Dendritic cell treated with granulocyte-macrophage colony-stimulating factor and Interleukin-4, amounts not matched to agents 40 ng/mL and 50 ng/mL, for 4 days (primary cell): ENCODE data around the gene PTCD1.

Source experiments
- H3K27ac Mint-ChIP-seq: one replicate; pipeline ENCODE4 v1.8.0; 2022; ENCODE audit warnings: mild to moderate bottlenecking, mixed read lengths
- H3K27me3 Mint-ChIP-seq: one replicate; pipeline ENCODE4 v1.8.0; 2022; ENCODE audit warnings: mild to moderate bottlenecking, mixed read lengths
- H3K36me3 Mint-ChIP-seq: one replicate; pipeline ENCODE4 v1.8.0; 2022; ENCODE audit warnings: low read depth, mixed read lengths
- H3K4me1 Mint-ChIP-seq: one replicate; pipeline ENCODE4 v1.8.0; 2022; ENCODE audit warnings: low read depth, mixed read lengths
- H3K4me3 Mint-ChIP-seq: one replicate; pipeline ENCODE4 v1.8.0; 2022; ENCODE audit warnings: mild to moderate bottlenecking, moderate library complexity, mixed read lengths
- H3K9me3 Mint-ChIP-seq: one replicate; pipeline ENCODE4 v1.8.0; 2022; ENCODE audit warnings: mixed read lengths
- intact Hi-C: fragments of 100-400 bp; cut with micrococcal nuclease; formaldehyde crosslinking; loops from one replicate; pipeline ENCODE4 v1.15.0; 2022

Gene PTCD1

DNA sequence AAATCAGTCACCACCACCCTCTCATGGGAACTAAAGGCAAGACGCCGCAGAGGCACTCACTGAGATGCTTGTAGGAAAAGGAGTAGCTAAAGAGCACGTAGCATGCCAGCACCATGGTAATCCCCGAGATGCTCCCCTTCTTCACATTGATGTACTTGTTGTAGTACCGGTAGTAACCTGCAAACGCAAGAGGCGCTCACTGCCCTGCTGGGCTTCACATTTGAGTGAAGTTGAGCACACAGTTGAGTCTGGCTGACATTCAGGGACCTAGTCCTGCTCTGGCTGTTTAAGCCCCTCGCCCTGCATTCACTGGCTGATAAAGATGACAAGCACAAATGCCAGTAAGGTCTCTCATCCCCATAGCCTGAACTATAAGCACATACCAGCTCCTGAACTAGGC is 20.5 kb upstream of the PTCD1 start:
- H3K27me3 Mint-ChIP-seq = no peaks in the 10 kb centered on the region
- H3K27ac Mint-ChIP-seq = no peak overlapping the region
- intact Hi-C loops = no loop called here
- H3K4me1 Mint-ChIP-seq = peaks cover 28% of the 10 kb centered on the region
- H3K9me3 Mint-ChIP-seq = no peaks in the 10 kb centered on the region
- no peak overlapping the region for H3K4me3 Mint-ChIP-seq
- peaks cover 88% of the 10 kb centered on the region for H3K36me3 Mint-ChIP-seq

DNA sequence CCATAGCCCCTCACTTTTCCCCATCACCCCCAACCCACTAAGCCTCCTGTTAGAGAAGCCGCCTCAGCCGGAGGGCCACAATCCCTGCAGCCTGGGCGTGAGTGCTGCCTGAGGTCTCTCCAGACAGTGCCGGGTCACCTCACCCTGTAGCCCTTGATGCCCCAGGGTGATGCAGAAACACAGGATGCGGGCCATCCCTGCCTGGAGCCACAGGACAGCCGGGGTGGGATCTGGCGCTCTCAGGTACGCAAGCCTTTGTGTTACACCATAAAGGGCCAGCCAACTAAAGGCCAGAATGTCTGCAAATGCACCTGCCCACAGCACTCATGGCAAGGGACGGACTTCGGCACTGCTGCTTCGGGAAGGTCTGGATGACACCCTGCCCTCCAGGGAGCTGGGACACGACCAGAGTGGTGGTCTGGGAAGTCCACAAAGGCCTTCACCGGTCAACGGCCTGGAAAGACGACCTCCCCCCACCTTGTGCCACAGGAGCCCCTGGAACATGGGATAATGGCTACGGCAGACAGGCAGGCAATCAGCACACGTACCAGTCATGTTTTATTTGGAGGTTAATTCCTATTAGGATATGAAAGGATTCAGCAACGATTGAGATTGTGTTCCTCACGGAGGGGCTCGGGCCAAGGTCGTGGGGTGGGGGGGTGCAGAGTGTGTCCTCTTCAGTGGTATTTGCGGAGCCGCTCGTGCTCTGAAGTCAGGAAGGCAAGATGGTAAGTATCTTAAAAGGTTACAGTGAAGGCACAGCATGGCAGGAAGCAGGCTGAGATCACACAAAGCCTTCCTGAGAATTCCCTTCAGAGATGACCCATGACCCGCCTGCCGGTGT is 19.3 kb upstream of the PTCD1 start:
- intact Hi-C loops = no loop called here
- peaks cover 23% of the 10 kb centered on the region for H3K4me1 Mint-ChIP-seq
- H3K4me3 Mint-ChIP-seq = no peak overlapping the region
- H3K27ac Mint-ChIP-seq = no peak overlapping the region
- no peaks in the 10 kb centered on the region for H3K9me3 Mint-ChIP-seq
- no peaks in the 10 kb centered on the region for H3K27me3 Mint-ChIP-seq
- peaks cover 91% of the 10 kb centered on the region for H3K36me3 Mint-ChIP-seq

DNA sequence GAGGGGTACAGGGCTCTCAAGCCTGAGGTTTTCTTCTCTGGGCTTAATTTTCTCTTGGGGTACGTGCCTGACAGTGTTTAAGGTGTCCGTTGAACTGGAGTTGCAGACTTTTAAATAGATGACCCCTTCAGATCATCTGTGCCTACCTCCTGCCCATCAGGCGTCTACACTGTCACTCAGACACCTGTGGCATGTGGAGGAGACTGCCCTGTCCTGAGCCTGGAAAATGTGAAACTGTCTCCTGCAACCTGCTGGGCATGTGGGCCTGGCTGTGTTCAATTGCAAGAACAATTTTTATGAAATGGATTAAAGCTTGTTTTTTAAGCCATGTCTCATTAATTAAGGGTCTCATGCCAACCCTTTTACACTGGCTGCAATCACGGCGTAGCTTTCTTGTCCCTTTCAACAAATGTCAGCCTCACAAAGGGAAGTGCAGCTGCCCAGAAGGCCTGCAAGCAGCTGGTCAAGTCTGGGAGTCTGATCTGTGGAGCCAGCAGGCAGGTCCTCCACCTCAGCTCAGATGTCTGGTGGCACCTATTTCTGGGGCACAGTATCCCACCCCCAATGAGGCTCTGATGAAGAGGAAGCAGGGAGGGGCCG is 18.6 kb upstream of the PTCD1 start:
- H3K27me3 Mint-ChIP-seq = no peaks in the 10 kb centered on the region
- no peak overlapping the region for H3K27ac Mint-ChIP-seq
- intact Hi-C loops = no loop called here
- no peak overlapping the region for H3K4me3 Mint-ChIP-seq
- H3K9me3 Mint-ChIP-seq = no peaks in the 10 kb centered on the region
- peaks cover 91% of the 10 kb centered on the region for H3K36me3 Mint-ChIP-seq
- H3K4me1 Mint-ChIP-seq = peaks cover 21% of the 10 kb centered on the region

DNA sequence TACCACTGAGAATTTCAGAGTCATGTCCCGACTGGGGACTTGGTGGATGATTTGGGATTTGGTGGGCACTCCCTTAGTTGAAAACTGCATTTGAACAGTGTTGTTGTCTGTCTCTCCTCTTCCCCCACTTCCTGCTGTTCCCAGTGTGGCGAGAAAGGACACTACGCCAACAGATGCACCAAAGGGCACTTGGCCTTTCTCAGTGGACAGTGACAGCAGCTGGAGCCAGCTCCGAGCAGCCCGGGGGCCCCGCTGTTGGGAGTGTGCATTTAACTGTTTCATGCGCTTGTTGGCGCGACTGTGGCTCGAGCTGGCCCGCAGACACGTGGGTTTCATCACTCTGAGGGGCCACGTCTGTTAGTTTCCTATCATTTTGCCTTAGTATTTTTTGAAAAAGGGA is 17.7 kb upstream of the PTCD1 start:
- Mint-ChIP-seq H3K9me3 (no peaks in the 10 kb centered on the region), H3K36me3 (peaks cover 98% of the 10 kb centered on the region)

DNA sequence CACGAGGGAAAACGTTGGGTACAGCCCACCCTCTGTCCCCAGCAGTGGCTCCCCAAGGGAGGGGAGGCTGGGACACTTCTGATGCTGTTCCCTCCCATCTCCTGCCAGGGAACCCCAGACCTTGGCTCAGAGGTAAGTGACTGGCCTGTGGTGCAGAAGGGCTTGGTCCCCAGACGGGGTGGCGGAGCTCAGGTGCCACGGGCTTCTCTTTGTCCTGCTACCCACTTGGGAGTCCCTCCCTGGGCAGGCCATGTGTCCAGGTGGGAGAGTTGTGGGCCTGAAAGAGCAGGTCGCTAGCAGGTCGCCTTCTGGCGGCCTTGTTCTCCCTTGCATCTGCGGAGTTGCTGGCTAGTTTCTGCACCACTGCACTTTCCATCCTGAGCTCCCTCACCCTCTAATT is 17.3 kb upstream of the PTCD1 start:
- Mint-ChIP-seq H3K27me3 (no peaks in the 10 kb centered on the region), H3K4me3 (no peak overlapping the region), H3K36me3 (peaks cover 99% of the 10 kb centered on the region), H3K27ac (no peak overlapping the region), H3K4me1 (peaks cover 12% of the 10 kb centered on the region), H3K9me3 (no peaks in the 10 kb centered on the region)
- intact Hi-C loops = no loop called here

More for the DNA sequence above, 17.7 kb upstream of the PTCD1 start:
- Mint-ChIP-seq H3K27me3 (no peaks in the 10 kb centered on the region), H3K27ac (no peak overlapping the region), H3K4me1 (peaks cover 14% of the 10 kb centered on the region), H3K4me3 (no peak overlapping the region)
- intact Hi-C loops = no loop called here

DNA sequence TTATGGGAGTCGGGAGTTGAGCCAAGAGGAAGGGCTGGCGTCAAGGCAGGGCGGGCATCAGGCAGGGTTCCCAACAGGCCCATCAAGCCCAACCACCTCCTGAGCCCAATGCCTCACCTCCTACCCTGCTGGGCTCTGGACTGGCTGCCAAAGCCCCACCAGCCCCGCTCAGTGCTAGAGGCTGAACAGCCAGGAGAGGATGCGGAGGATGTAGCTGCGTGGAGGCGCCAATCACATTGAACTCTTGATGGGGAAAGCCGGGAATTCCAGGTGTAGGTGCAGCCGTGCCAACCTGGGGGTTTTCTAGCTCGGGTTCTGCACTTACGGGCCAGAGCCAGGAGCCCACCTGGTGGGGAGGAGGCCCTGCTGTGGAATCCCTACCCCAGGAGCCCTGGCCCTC is 14.5 kb upstream of the PTCD1 start:
- Mint-ChIP-seq H3K27ac (no peak overlapping the region), H3K36me3 (peaks cover 99% of the 10 kb centered on the region), H3K9me3 (no peaks in the 10 kb centered on the region), H3K27me3 (no peaks in the 10 kb centered on the region), H3K4me1 (no peaks in the 10 kb centered on the region), H3K4me3 (no peak overlapping the region)
- intact Hi-C loops = no loop called here

DNA sequence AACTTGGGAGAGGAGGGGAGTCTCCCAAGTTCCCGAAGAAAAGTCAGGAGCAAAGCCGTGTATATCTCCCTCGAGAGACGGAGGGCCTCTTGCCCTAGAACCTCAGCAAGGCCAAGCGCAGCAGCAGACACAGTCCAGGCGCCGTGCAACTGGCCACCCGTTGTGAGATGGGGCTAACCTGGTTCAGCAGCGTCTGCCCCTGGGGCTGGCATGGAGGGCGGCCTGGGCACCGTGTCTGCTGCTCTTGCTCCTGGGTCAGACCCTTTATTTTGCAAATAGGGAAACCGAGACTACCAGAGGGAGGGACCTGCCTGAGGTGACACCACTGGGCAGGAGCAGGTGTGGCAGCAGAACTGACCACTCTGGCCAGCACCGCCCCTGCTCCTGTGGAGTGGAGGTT is 13.9 kb upstream of the PTCD1 start:
- H3K36me3 Mint-ChIP-seq = peaks cover 99% of the 10 kb centered on the region
- H3K4me1 Mint-ChIP-seq = no peaks in the 10 kb centered on the region
- H3K9me3 Mint-ChIP-seq = no peaks in the 10 kb centered on the region
- intact Hi-C loops = no loop called here
- H3K27ac Mint-ChIP-seq = no peak overlapping the region
- H3K4me3 Mint-ChIP-seq = no peak overlapping the region
- H3K27me3 Mint-ChIP-seq = no peaks in the 10 kb centered on the region

DNA sequence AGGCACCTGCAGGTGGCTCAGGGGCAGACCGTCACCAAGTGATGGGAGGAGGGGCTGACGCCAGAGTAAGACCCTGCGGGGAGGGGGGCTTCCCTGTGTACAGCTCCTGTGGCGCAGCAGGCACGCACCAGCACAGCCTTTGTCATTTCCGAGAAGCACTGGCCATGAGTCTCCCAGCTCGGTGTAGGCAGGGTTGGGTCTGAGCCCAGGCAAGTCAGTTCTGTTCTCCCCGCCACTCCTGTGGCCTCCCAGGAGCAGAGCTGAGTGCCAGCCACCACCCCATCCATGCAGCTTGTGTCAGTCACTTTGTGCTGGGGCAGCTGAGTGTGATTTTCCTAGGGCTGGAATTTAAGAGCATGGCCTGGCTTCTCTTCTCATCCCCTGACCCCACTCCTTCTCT is 13.3 kb upstream of the PTCD1 start:
- intact Hi-C loops = no loop called here
- Mint-ChIP-seq H3K4me1 (no peaks in the 10 kb centered on the region), H3K27me3 (no peaks in the 10 kb centered on the region), H3K9me3 (no peaks in the 10 kb centered on the region), H3K27ac (no peak overlapping the region), H3K4me3 (no peak overlapping the region), H3K36me3 (peaks cover 99% of the 10 kb centered on the region)

DNA sequence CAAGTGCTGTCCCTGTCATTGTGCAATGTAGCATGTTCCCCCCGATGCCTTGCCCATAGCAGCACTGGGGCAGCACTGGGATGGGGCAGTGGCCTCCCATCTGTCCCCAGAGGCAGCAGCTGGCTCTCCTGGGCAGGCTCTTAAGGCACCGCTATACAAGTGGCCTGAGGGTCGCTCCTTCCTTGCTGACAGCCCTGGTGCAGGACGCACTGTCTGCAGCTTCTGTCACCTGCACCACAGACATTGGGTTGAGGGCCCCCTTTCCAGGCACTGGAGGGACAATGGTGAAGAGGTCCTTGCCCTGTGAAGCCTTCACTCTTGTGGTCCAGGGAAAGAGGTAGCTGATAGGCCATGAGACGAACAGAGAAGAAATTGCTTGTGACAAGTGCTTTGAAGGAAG is 10.7 kb upstream of the PTCD1 start:
- Mint-ChIP-seq H3K4me3 (no peak overlapping the region), H3K27me3 (no peaks in the 10 kb centered on the region), H3K36me3 (peaks cover 97% of the 10 kb centered on the region), H3K9me3 (no peaks in the 10 kb centered on the region), H3K27ac (no peak overlapping the region), H3K4me1 (no peaks in the 10 kb centered on the region)
- intact Hi-C loops = no loop called here

DNA sequence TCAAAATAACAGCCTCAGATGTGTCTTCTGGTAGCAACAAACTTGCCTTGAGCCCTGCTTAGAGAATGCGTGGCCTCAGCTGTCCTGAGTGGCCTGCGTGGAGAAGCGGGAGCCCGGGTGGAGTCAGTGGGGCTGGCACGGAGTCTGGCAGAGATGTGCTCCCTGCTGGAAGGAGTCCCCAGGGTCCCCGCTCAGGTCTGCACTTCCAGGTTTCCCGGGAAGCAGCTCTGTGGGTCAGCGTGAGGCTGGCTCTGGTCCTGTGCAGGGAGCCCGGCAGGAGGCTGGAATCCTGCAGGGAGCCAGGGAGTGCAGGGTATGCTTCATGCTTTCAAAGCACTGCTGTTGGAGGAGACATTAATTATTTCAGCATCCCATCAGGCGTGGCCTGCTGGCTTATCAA is 10.3 kb upstream of the PTCD1 start:
- H3K9me3 Mint-ChIP-seq = no peaks in the 10 kb centered on the region
- intact Hi-C loops = no loop called here
- no peak overlapping the region for H3K4me3 Mint-ChIP-seq
- H3K36me3 Mint-ChIP-seq = peaks cover 97% of the 10 kb centered on the region
- H3K27me3 Mint-ChIP-seq = no peaks in the 10 kb centered on the region
- no peaks in the 10 kb centered on the region for H3K4me1 Mint-ChIP-seq
- no peak overlapping the region for H3K27ac Mint-ChIP-seq

DNA sequence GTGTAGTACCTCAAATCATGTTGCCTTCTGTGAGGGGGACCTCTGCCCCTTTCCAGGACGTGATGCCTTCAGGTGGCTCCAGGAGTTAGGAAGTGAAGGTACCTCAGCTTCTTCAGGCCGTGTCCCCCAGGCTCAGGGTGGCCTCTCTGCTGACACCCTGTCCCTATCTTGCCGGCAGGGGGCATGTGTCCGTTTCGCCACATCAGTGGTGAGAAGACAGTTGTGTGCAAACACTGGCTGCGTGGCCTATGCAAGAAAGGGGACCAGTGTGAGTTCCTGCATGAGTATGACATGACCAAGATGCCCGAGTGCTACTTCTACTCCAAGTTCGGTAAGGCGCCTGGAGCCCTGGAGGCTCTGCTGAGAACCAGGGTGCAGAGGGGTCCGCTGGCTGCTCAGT is 9.3 kb upstream of the PTCD1 start:
- Mint-ChIP-seq H3K36me3 (peaks cover 97% of the 10 kb centered on the region), H3K27ac (no peak overlapping the region), H3K9me3 (no peaks in the 10 kb centered on the region), H3K4me1 (peaks cover 4% of the 10 kb centered on the region), H3K27me3 (no peaks in the 10 kb centered on the region), H3K4me3 (no peak overlapping the region)
- intact Hi-C loops = no loop called here

DNA sequence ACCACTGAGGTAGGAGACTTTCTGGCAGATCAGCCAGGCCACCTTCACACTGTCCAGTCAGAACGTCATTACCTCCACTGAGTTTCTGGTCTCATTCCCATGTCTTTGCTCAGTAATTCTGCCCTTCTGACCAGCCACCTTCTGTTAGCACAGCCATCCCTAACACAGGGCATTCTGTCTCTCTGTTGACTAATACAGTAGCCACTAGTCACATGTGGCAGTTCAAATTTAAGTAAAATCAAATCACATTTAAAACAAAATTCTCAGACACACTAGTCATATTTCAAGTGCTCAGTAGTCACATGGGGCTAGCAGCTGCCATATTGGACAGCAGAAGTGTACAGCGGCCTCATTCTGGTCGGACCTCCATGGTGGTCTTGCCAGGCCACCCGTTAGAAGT is 7.5 kb upstream of the PTCD1 start:
- Mint-ChIP-seq H3K9me3 (no peaks in the 10 kb centered on the region), H3K4me3 (no peak overlapping the region), H3K27ac (no peak overlapping the region), H3K4me1 (peaks cover 14% of the 10 kb centered on the region), H3K27me3 (no peaks in the 10 kb centered on the region), H3K36me3 (peaks cover 92% of the 10 kb centered on the region)
- intact Hi-C loops = no loop called here

DNA sequence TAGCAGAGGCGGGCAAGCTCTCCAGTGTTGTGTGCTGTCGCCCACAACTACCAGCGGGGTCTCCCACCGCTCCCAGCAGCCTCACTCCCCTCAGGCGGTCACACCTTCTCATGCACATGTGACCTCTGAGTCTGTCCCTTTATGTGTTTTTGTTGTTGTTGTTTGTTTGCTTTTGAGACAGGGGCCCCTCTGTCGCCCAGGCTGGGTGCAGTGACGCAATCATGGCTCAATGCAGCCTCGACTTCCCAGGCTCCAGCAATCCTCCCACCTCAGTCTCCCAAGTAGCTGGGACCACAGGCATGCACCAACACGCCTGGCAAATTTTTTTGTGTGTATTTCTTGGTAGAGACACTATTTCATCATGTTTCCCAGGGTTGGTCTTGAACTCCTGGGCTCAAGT is 1.6 kb upstream of the PTCD1 start:
- Mint-ChIP-seq H3K4me1 (peaks cover 47% of the 10 kb centered on the region), H3K9me3 (no peaks in the 10 kb centered on the region), H3K4me3 (peak overlapping the region; percentile 88), H3K27me3 (no peaks in the 10 kb centered on the region), H3K36me3 (peaks cover 63% of the 10 kb centered on the region), H3K27ac (peak overlapping the region; percentile 86)
- intact Hi-C loops = no loop called here

DNA sequence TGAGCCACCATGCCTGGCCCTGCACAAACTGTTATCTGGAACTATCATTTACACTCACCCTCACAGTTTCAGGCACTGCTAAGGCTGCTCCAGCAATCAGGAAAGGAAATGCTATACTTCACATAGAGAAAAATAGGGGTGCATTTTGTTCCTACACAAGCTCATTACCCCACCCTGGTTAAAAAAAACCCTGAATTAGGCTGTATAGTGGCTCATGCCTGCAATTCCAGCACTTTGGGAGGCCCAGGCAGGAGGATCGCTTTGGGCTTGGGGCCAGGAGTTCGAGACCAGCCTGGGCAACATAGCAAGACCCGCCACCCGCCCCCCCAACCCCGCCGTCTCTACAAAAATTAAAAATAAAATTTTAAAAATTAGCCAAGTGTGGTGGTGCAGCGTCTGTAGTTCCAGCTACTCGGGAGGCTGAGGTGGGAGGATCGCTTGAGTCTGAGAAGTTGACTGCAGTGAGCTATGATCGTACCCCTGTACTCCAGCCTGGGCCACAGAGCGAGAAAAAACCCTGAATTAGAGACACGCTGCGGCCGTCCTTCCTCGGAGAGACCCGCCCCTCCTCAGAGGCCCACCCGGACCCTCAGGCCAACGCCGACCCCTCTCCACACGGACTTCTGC is 539 bp downstream of the PTCD1 start:
- Mint-ChIP-seq H3K4me1 (peaks cover 44% of the 10 kb centered on the region), H3K4me3 (peak overlapping the region; percentile 88), H3K27ac (peak overlapping the region; percentile 86), H3K27me3 (no peaks in the 10 kb centered on the region), H3K36me3 (peaks cover 63% of the 10 kb centered on the region), H3K9me3 (no peaks in the 10 kb centered on the region)
- intact Hi-C loops = no loop called here
